OCI-LY3 (cell line): ENCODE results near the gene MARK2.

Experiments used
- H2AFZ ChIP-seq: fragments of 200-600, 300-600 bp; shearing (Covaris generic); 2 replicates; pipeline ENCODE4 v1.6.0; 2014; ENCODE audit warnings: antibody characterized with exemption, low read depth, low read length
- H3K27ac ChIP-seq: fragments of 200-600, 300-600 bp; sonication (generic); 2 replicates; pipeline ENCODE4 v1.5.1; 2014; ENCODE audit warnings: mild to moderate bottlenecking, low read length, moderate library complexity, mixed read lengths
- H3K27me3 ChIP-seq: fragments of 200-600, 300-600 bp; sonication (generic); 2 replicates; pipeline ENCODE4 v1.6.1; 2014; ENCODE audit warnings: low read depth, low read length, mixed read lengths
- H3K36me3 ChIP-seq: fragments of 200-600, 300-600 bp; sonication (generic); replicated peaks from 2 replicates; pipeline ENCODE3; 2014; ENCODE audit warnings: low read depth, low read length, mixed read lengths
- H3K4me1 ChIP-seq: fragments of 300-600, 200-600 bp; sonication (generic); 2 replicates; pipeline ENCODE4 v1.6.1; 2014; ENCODE audit warnings: low read length, mixed read lengths
- H3K4me2 ChIP-seq: fragments of 200-600, 300-600 bp; sonication (generic); 2 replicates; pipeline ENCODE4 v1.6.1; 2014; ENCODE audit warnings: low read length, mixed read lengths
- H3K4me3 ChIP-seq: fragments of 300-600, 200-600 bp; sonication (generic); 2 replicates; pipeline ENCODE4 v1.5.1; 2014; ENCODE audit warnings: antibody characterized with exemption, mild to moderate bottlenecking, low read length, moderate library complexity
- H3K79me2 ChIP-seq: fragments of 300-600, 200-600 bp; shearing (Covaris generic); 2 replicates; pipeline ENCODE4 v1.6.1; 2014; ENCODE audit warnings: mild to moderate bottlenecking, low read length, mixed read lengths
- H3K9ac ChIP-seq: fragments of 300-600, 200-600 bp; shearing (Covaris generic); 2 replicates; pipeline ENCODE4 v1.6.0; 2014; ENCODE audit warnings: mild to moderate bottlenecking, low read length, moderate library complexity
- H3K9me3 ChIP-seq: fragments of 200-600, 300-600 bp; shearing (Covaris generic); 2 replicates; pipeline ENCODE4 v1.6.1; 2014; ENCODE audit warnings: low read length, mixed read lengths; ENCODE audit not compliant: insufficient read depth
- H4K20me1 ChIP-seq: fragments of 200-600, 300-600 bp; sonication (generic); 2 replicates; pipeline ENCODE4 v1.6.1; 2016; ENCODE audit warnings: low read length, mixed read lengths; ENCODE audit not compliant: insufficient read depth
- CTCF ChIP-seq: fragments of 200-600, 300-600 bp; sonication (generic); IDR thresholded peaks from 2 replicates; pipeline ENCODE4 v1.5.1; 2014; ENCODE audit warnings: antibody characterized with exemption, low read length, low read depth
- EZH2phosphoT487 ChIP-seq: fragments of 200-600 bp; shearing (Covaris generic); IDR thresholded peaks from 2 replicates; pipeline ENCODE4 v1.6.1; 2018; ENCODE audit warnings: antibody characterized with exemption, mixed run types, low read depth

The MARK2 gene

GRCh38 chr11:63816166-63816565, 22.7 kb upstream of the MARK2 start:
- H4K20me1 ChIP-seq, result peaks cover 32% of the 10 kb centered on the region

DNA sequence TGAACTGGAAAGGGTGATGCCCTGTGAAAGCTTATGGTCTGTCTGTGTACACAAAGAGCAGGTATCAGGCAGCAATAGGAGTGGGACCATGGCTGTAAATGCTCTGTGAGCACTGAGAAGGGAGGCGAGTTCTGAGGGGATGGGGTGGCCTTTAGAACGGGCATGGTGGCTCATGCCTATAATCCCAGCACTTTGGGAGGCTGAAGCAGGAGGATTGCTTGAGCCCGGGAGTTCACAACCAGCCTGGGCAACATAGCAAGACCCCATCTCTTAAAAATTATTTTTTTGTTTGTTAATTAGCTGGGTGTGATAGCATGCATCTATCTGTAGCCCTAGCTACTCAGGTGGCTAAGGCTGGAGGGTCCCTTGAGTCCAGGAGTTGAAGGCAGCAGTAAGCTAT, 22.2 kb upstream of the MARK2 start:
- Histone ChIP-seq H2AFZ (no peak overlapping the region), H3K9ac (no peak overlapping the region), H3K9me3 (no peaks in the 10 kb centered on the region), H3K27me3 (no peaks in the 10 kb centered on the region), H3K36me3 (peaks cover 54% of the 10 kb centered on the region), H3K4me3 (no peak overlapping the region), H4K20me1 (peaks cover 32% of the 10 kb centered on the region), H3K27ac (no peak overlapping the region), H3K4me2 (no peak overlapping the region), H3K79me2 (peaks cover 42% of the 10 kb centered on the region), H3K4me1 (peaks cover 16% of the 10 kb centered on the region)
- TF ChIP-seq EZH2phosphoT487 (no peak), CTCF (no peak)

More at GRCh38 chr11:63816166-63816565, 22.7 kb upstream of the MARK2 start:
- Histone ChIP-seq H3K4me3 (no peak overlapping the region), H3K9me3 (no peaks in the 10 kb centered on the region), H3K79me2 (peaks cover 42% of the 10 kb centered on the region), H3K4me1 (peaks cover 16% of the 10 kb centered on the region), H3K36me3 (peaks cover 48% of the 10 kb centered on the region), H3K27me3 (no peaks in the 10 kb centered on the region), H2AFZ (no peak overlapping the region), H3K9ac (no peak overlapping the region), H3K27ac (no peak overlapping the region), H3K4me2 (no peak overlapping the region)
- TF ChIP-seq EZH2phosphoT487 (no peak), CTCF (no peak)

DNA sequence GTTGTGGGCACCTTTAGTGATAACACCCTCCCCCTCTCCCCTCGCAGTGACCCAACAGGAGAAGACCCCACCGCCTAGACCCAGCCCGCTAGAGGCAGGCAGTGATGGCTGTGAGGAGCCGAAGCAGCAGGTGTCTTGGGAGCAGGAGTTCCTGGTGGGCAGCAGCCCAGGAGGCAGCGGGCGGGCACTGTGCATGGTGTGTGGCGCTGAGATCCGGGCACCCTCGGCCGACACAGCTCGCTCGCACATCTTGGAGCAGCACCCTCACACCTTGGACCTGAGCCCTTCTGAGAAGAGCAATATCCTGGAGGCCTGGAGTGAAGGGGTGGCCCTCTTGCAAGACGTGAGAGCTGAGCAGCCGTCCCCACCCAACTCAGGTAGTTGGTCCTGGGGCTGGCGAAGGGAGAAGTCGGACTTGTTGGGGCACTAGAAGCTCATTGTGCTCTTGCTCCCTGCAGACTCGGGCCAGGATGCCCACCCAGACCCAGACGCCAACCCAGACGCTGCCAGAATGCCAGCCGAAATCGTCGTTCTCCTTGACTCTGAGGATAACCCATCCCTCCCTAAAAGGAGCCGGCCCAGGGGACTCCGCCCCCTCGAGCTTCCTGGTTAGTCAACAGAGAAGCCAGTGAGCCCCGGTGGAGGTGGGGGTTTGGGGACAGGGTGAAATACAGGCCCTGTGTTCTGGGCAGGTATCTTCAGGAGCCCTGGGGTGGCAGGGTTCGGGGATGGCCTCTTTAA, 21.0 kb upstream of the MARK2 start:
- no peaks in the 10 kb centered on the region for H3K27me3 ChIP-seq
- no peak overlapping the region for H3K4me2 ChIP-seq
- TF ChIP-seq EZH2phosphoT487, result no peak
- no peak overlapping the region for H3K4me3 ChIP-seq
- H3K36me3 ChIP-seq, result peaks cover 64% of the 10 kb centered on the region
- no peak overlapping the region for H3K27ac ChIP-seq
- no peaks in the 10 kb centered on the region for H3K9me3 ChIP-seq
- peaks cover 12% of the 10 kb centered on the region for H3K4me1 ChIP-seq
- H4K20me1 ChIP-seq, result peaks cover 32% of the 10 kb centered on the region
- peaks cover 42% of the 10 kb centered on the region for H3K79me2 ChIP-seq
- H3K9ac ChIP-seq, result no peak overlapping the region
- H2AFZ ChIP-seq, result no peak overlapping the region

- Histone ChIP-seq H3K79me2 (peaks cover 40% of the 10 kb centered on the region), H2AFZ (no peak overlapping the region), H3K4me2 (no peak overlapping the region), H3K4me3 (no peak overlapping the region), H3K9ac (no peak overlapping the region), H3K9me3 (no peaks in the 10 kb centered on the region), H3K27me3 (no peaks in the 10 kb centered on the region), H3K36me3 (peaks cover 68% of the 10 kb centered on the region), H4K20me1 (peaks cover 32% of the 10 kb centered on the region), H3K27ac (no peak overlapping the region), H3K4me1 (peaks cover 11% of the 10 kb centered on the region)
- TF ChIP-seq CTCF, result no peak
- TF ChIP-seq EZH2phosphoT487, result no peak
Observed at GRCh38 chr11:63818609-63819008, 20.3 kb upstream of the MARK2 start.
